BJ (cell line): ENCODE results near the gene LDLRAD4. TPM values are rescaled to one million over a fixed set of nuclear protein-coding genes. Genes with fewer than 3 reads are reported as not detected.
A peak's percentile ranks its signal among the peaks of the same experiment; 100 is the strongest.

Experiments used
- CTCF ChIA-PET: fragments of 350-600 bp; formaldehyde crosslinking; extraction: SDS; loops from one replicate; lab custom pipeline; 2021; ENCODE audit warnings: antibody characterized with exemption, inconsistent platforms; lab: Yijun Ruan, JAX
- POLR2A ChIA-PET: fragments of 300-600 bp; sonication (Branson Sonifier 250); formaldehyde crosslinking; extraction: SDS; loops from one replicate; lab custom pipeline; 2021; ENCODE audit warnings: antibody characterized with exemption; lab: Charles Lee
- DNase-seq: peaks from one replicate; pipeline ENCODE4 v3.0.0-alpha.2; 2011; ENCODE audit warnings: low read depth
- H3K27me3 ChIP-seq: 2 replicates; pipeline ENCODE4 v1.6.0; 2011; ENCODE audit warnings: low read length; ENCODE audit not compliant: control insufficient read depth, insufficient read depth
- H3K36me3 ChIP-seq: 2 replicates; pipeline ENCODE4 v1.5.1; 2011; ENCODE audit warnings: low read length; ENCODE audit not compliant: control insufficient read depth, insufficient read depth
- H3K4me3 ChIP-seq: 2 replicates; pipeline ENCODE4 v1.5.1; 2011; ENCODE audit warnings: low read depth, mild to moderate bottlenecking, control low read depth, low read length
- polyA plus RNA-seq: library from polyadenylated mRNA; depleted of rRNA; stranded (reverse); fragments of >200 nt; gene quantifications from 2 replicates; pipeline ENCODE4 v1.2.3, GENCODE V29; 2011
- TF ChIP-seq, protein P1 (sequence below): IDR thresholded peaks from 2 replicates; pipeline ENCODE4 v1.5.1; 2011; ENCODE audit warnings: low read depth, mild to moderate bottlenecking, control low read depth, inconsistent platforms, low read length, moderate library complexity; ENCODE audit not compliant: insufficient read depth

Gene LDLRAD4
- polyA plus RNA-seq, 1 experiment: not detected

GRCh38 chr18:13381331-13381730, 162.8 kb downstream of the LDLRAD4 start:
- Histone ChIP-seq H3K4me3 (no peak overlapping the region), H3K36me3 (no peaks in the 10 kb centered on the region), H3K27me3 (no peaks in the 10 kb centered on the region)
- ChIA-PET POLR2A (no interaction called here), CTCF (interaction anchor here (0.5 kb wide), 1 partner anchor 63 kb away, joined by 3 read pairs; no protein-coding TSS in a partner anchor)
- TF ChIP-seq, protein P1, sequence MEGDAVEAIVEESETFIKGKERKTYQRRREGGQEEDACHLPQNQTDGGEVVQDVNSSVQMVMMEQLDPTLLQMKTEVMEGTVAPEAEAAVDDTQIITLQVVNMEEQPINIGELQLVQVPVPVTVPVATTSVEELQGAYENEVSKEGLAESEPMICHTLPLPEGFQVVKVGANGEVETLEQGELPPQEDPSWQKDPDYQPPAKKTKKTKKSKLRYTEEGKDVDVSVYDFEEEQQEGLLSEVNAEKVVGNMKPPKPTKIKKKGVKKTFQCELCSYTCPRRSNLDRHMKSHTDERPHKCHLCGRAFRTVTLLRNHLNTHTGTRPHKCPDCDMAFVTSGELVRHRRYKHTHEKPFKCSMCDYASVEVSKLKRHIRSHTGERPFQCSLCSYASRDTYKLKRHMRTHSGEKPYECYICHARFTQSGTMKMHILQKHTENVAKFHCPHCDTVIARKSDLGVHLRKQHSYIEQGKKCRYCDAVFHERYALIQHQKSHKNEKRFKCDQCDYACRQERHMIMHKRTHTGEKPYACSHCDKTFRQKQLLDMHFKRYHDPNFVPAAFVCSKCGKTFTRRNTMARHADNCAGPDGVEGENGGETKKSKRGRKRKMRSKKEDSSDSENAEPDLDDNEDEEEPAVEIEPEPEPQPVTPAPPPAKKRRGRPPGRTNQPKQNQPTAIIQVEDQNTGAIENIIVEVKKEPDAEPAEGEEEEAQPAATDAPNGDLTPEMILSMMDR: no peak
- DNase-seq: no peak

GRCh38 chr18:13381944-13382365, 163.4 kb downstream of the LDLRAD4 start:
- TF ChIP-seq, protein P1: no peak
- H3K36me3 ChIP-seq: no peaks in the 10 kb centered on the region
- ChIA-PET POLR2A (no interaction called here), CTCF (interaction anchor here (0.5 kb wide), 1 partner anchor 64 kb away, joined by 3 read pairs; no protein-coding TSS in a partner anchor)
- H3K4me3 ChIP-seq: no peak overlapping the region; the same call in 1 of the 2 replicates
- no peaks in the 10 kb centered on the region for H3K27me3 ChIP-seq
- DNase-seq: no peak

- no peaks in the 10 kb centered on the region for H3K27me3 ChIP-seq
- H3K4me3 ChIP-seq: no peak overlapping the region
- DNase-seq: peak; percentile 36
- ChIA-PET POLR2A (no interaction called here), CTCF (no interaction called here)
- no peaks in the 10 kb centered on the region for H3K36me3 ChIP-seq
- TF ChIP-seq, protein P1: no peak
Measured at GRCh38 chr18:13382366-13382953, 163.9 kb downstream of the LDLRAD4 start.

GRCh38 chr18:13382954-13383827, 164.6 kb downstream of the LDLRAD4 start:
- Histone ChIP-seq H3K27me3 (no peaks in the 10 kb centered on the region), H3K36me3 (no peaks in the 10 kb centered on the region), H3K4me3 (no peak overlapping the region)
- ChIA-PET POLR2A (no interaction called here), CTCF (interaction anchor here (1.2 kb wide), 1 partner anchor 9 kb away, joined by 4 read pairs; no protein-coding TSS in a partner anchor)
- DNase-seq: no peak
- TF ChIP-seq, protein P1: no peak
